ENCODE data around the gene AFAP1L2.
"Not testable (repeated sequence)": the region's sequence is repeated elsewhere in the genome, so short reads cannot be mapped to it uniquely, and the experiment has no call there.

AFAP1L2 gene

GRCh38 chr10:114334301-114334700 is 70.0 kb downstream of the AFAP1L2 start:
- no peak for DNase-seq

DNA sequence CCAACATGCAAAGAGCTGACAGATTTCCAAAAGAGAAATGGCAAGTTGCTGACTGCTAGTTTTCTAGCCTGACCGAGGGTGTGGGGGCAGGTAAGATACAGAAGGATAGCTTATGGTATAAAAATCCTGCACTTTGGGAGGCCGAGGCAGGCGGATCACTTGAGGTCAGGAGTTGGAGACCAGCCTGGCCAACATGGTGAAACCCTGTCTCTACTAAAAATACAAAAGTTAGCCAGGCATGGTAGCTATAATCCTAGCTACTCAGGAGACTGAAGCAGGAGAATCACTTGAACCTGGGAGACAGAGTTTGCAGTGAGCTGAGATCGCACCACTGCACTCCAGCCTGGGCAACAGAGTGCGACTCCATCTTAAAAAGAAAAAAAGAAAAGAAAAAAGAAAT is 70.9 kb downstream of the AFAP1L2 start:
- DNase-seq, result not testable (repeated sequence)

- no peak for DNase-seq
These were observed 71.8 kb downstream of the AFAP1L2 start for GRCh38 chr10:114332301-114333192.

DNA sequence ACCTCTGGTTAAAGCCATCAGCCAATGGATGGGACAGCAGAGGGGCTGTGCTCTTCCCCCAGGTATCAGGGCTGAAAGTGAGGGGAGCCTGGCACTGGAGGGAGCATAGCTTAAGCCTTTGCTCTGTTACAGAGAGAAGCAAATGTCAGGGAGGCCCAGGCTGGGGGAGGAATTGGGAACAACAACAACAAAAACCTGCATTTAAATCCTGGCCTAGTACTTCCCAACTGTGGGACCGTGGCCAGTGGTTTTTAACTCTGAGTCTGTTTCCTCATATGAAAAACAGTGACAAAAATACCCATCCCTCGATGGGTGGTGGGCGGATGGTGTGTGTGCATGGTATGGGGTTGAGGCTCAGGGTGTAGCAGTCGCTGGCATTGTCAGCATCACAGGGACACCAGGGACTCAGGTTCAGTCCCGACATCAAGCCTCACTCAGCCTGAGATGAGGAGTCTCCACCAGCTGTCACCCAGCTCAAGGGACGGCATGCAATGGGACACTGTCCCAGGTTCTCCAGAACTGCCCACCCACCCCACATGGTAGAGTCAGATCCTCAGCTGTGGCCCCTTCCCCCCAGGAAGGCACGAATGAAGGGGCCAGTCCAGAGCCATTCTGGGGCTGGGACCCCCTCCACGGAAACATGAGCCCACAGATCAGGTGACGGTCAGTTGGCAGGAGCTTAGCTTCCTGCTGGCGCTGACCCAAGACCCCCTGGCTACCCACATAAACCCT is 74.5 kb downstream of the AFAP1L2 start:
- DNase-seq, result no peak

- no peak for DNase-seq
These were observed 75.4 kb downstream of the AFAP1L2 start for GRCh38 chr10:114328874-114329273.

DNA sequence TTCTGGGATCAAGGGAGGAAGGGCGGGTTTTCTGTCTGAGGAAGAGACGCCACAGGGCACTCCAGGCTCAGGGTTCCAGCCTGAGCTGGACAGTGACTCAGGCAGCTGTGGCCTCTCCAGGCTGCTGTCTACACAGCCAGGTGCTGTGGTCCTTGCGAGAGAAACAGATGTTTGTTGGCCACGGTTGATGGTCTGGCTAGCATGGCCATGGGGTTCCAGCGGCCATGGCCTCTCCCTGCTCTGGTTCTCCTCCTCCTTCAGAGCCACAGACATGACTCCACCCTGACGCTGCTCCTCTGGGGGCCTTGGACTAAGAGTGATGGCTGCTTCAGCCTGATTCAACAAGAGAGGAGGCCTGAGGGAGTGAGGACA is 75.9 kb downstream of the AFAP1L2 start:
- DNase-seq, result no peak

DNA sequence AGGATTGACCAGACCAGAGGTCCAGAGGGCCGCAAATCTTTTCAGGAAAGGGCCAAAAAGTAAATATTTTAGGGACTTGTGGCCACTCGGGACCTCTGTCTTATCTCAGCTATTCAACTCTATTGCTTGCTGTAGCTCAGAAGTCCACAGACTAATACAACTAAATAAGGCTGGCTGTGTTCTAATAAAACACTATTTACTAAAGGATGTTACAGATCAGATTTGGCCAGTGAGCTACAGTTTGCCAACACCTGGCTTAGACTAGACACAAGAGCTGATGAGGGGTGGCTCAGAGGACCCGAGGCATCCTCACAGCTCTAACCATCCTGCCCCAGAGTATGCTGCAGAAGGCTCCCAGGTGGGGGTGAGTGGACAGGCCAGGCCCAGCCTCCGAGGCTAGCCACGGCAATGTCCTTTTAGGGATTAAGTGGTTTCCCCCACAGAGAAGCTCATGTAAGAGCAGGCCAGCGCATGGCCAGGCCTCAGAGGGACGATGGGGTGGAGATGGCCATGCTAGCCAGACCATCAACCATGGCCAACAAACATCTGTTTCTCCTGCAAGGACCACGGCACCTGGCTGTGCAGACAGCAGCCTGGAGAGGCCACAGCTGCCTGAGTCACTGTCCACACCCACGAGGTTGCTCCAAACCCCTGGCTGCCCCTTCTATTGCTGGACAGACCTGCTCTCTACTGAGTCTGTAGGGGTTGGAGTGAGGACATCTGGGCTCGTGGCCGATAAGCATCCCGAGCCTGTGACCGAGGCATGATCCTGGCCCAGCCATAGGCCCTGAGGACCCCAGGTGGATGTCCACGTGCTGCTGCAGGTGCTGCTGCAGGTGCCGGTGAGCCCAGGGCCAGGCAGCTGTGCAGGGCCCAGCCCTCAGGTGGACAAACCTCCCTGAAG is 76.5 kb downstream of the AFAP1L2 start:
- no peak for DNase-seq

DNA sequence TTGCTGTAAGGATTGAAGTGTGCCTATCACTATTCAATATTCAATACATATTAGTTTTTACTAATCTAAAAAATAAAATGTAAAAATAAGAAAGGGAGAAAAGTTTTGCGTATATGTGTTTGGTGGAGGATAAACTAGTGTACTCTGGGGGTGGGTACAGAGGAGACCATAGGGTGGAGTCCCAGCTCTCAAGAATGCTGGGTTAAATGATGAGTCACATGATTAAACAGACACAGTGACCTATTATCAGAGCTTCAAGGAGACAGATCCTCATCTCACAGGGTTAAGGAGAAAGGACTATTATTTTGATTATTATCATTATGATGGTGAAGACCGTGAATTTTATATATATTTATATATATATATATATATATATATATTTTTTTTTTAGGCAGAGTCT is 77.5 kb downstream of the AFAP1L2 start:
- DNase-seq, result no peak

GRCh38 chr10:114323023-114323422 is 81.3 kb downstream of the AFAP1L2 start:
- no peak for DNase-seq

DNA sequence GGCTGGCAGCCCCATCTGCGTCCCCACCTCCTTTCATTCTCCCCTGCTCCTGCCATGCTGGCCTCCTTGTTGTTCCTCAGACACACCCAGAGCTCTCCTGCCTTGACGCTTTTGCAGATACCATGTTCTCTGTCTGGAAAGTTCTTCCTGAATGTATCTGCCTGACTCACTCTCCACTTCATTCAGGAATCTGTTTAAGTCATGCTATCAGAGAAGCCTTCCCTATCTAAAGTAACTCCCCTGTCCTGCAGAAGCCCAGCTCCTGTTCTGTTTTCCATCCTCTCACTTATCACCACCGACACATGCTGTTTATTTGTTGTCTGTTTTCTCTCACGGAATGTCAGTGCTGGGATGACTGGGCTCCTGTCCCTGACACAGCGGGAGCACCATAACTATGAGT is 82.0 kb downstream of the AFAP1L2 start:
- DNase-seq, result no peak

DNA sequence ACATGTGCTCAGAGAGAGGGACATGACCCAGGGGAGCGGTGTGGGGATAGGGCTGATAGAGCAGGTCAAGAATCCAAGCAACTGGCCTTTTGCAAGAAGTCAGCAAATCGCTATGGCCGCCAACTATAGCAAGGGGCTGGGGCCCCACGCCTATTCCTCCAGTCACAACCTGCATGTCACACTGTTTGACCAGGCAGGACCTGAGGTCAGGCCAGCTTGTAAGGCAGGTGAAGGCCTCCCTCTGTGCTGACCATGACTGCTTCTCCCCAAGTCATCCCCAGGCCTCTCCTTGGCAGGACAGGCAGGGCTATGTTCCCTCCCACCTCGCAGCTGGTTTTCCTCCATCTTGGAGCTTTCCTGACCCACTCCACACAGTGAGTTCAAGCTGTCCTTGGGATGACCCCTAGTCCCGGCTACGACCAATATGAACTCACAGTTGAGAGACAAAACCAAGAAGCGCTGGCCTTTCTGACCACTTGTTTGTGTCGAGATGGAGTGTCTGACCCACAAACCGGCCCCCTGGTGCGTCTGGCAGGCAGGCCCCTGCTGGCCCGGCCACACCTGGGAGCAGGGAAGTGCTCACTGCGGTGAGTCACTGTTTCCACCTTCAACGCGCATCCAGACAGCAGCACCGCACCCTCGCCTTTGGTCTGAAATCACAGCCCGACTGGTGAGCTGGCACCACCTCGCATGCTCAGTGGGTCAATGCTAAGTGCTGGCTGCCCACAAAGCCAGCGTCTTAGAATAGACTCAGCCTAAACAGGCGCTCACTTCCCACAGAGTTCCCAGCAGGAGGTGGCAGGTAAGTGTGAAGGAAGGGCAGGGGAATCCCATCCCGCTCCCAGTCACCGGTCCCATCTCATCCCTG is 83.8 kb downstream of the AFAP1L2 start:
- no peak for DNase-seq

DNA sequence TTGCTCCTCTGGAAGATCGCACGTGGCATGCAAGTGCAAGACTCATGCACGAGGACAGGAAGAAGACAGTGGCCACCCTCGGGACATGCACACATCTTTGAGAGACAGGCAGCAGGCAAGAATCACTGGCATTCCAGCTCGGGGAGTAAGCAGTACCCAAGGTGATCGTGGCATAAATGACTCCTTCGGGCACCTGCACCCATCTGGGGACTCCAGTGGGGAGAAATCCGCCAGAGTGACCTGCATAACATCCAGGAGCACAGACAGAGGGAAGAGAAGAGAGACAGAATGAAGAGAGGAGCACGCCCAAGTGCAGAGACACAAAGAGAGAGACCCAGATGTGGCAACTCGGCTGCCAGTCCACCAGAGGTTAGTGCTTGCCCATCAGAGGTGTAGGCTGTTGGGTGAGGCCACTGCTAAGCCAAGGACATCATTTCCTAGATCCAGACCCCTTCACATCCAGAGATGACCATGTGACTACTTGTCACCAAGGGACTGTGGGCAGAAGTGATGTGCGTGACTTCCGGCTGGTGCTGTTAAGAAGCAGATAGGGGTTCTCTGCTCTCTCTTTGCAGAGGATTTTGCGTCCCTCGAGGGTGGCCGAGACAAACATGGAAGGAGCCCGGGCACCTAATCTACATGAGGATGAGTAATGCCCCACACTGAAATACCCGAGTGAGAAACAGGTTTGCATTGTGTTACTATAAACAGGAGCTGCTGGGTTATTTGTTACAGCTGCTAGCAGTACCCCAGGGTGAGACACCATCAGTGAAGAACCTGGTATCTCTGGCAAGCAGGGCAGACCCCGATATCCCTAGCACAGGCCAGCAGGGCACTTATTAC is 84.7 kb downstream of the AFAP1L2 start:
- no peak for DNase-seq

DNA sequence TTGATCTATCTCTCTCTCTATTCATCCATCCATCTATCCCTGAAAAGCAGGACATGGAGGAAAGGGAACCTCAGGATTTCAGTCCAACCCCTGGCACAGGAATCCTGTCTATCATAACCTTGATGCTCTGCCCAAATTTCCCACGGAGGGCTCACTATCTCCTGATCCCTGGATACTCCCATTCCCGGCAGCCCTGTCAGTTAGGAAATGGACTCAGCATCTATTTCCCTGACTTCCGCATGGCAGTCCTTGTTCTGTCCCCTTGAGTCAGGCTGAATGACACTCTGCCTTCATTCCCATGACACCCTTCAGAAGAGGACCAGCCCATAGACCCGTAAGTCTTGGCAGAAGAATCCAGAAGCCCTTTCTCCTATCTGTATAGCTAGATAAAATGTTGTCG is 87.6 kb downstream of the AFAP1L2 start:
- no peak for DNase-seq

- DNase-seq, result no peak
These were observed 88.5 kb downstream of the AFAP1L2 start for GRCh38 chr10:114315566-114316420.

DNA sequence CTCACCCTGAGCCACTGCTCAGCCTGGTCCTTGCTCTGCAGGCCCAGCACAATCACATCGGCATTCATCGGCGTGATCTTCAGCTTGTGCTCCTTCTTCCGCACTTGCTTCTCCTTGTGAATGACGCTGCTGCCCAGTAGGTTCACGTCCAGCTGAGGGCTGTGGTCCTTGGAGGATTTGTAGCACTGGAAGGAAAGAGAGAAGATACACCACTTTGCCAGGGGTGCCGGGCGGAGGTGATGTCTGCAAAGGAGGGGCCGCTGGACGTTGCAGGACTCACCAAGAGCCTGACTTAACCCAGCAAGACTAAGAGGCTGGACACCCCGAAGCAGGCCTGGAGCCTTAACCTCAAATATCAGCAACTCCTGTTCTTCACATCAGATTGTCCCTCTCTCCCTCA is 90.4 kb downstream of the AFAP1L2 start:
- no peak for DNase-seq

DNA sequence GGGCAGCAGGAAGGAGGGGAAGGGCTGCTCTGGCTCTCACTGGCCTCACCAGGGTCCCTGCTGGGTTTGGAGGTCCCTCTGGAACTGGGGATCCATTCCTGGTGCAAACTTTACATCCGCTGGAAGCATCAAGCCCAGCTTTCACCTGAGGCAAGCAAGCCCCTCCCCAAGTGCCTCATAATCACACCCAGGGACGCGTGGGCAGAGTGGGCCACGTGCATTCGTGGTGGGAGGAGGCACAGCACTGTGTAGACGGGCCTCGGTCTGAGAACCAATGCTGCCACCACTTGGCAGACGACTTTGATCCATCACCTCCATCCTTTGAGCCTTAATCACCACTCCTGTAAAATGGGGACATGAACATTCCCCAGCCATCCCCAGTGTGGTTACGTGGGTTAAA is 91.2 kb downstream of the AFAP1L2 start:
- DNase-seq, result no peak

- DNase-seq, result no peak
These were observed 92.6 kb downstream of the AFAP1L2 start for GRCh38 chr10:114311496-114312209.

DNA sequence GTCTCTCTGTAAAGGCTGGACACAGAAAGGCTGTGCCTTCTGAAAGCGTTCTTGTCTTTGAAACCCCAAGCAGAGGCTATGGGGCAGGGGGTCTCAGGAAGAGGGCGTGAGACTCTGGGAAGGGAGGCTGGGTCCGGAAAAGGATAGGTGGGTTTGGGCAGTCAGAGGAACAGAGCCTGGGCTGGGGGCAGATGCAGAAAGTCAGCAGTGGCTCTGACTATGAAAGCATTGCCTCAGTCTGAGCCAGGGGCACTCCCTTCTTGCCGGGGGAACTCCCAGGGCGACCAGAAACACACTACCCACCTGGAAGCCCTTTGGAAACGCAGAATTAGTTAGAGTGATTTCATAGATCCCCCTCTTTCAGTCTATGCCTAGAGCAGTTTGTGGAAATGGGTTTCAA is 93.3 kb downstream of the AFAP1L2 start:
- no peak for DNase-seq

DNA sequence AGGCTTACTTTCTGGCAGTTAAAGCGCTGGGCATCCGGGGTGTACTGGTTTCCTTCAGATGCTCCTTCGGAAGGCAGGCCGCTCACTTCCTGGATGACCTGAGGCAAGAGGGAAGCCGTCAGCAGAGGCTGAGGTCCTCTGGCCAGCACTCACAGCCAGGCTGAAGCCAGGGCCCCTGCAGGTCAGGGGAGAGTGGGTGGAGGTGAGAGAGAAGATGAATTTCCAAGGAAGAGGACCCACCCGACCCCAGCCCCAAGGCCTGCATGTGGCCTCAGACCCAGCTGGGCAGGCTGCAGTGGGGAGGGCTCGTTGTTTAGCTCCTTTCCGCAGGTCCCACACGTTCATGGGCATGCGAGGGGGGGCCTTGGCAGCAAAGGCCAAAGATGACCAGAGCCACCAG is 94.0 kb downstream of the AFAP1L2 start:
- no peak for DNase-seq

DNA sequence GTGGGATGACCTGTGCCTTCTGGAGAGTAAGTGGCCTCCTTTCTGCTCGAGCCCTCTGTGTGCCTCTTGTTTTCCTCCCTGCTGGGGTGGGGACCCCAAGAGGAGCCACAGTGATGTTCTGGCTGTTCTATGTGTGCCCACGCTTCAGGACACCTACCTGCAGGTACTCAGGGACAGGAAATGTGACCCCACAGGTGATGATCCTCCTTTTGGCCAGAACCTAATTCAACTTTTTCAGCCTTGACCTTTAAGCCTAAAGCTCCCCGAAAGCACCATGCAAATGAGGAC is 95.0 kb downstream of the AFAP1L2 start:
- DNase-seq, result no peak
